HG02981 (cell line): ENCODE data around the gene POLH.
"Not testable (repeated sequence)": the region's sequence is repeated elsewhere in the genome, so short reads cannot be mapped to it uniquely, and the experiment has no call there.

Experiments
- ATAC-seq: cut with Tn5 transposase; IDR thresholded peaks from one replicate; pipeline ENCODE4 v1.9.1; 2021; ENCODE audit warnings: mild to moderate bottlenecking, moderate library complexity; ENCODE audit not compliant: unreplicated experiment

The POLH gene

GRCh38 chr6:43575772-43576551, at the start of gene POLH, which contains the start of gene XPO5:
POLH (plus strand) TSS chr6:43576185; CDS start chr6:43582320, 6,135 bp downstream.
XPO5 (minus strand) TSS chr6:43576038; CDS start chr6:43575864, 174 bp downstream.
- ATAC-seq = peak; percentile 88

GRCh38 chr6:43532201-43532600, 43.8 kb upstream of the POLH start:
- no peak for ATAC-seq

GRCh38 chr6:43538986-43539385, 37.0 kb upstream of the POLH start:
- not testable (repeated sequence) for ATAC-seq

- ATAC-seq = not testable (repeated sequence)
Observed at GRCh38 chr6:43539409-43539808, 36.6 kb upstream of the POLH start.

GRCh38 chr6:43540507-43540906, 35.5 kb upstream of the POLH start:
- no peak for ATAC-seq

GRCh38 chr6:43541774-43542471, 34.1 kb upstream of the POLH start:
- no peak for ATAC-seq

GRCh38 chr6:43544461-43544860, 31.5 kb upstream of the POLH start:
- ATAC-seq = no peak

- no peak for ATAC-seq
Observed at GRCh38 chr6:43547222-43547621, 28.8 kb upstream of the POLH start.

- not testable (repeated sequence) for ATAC-seq
Observed at GRCh38 chr6:43557620-43558019, 18.4 kb upstream of the POLH start.

- ATAC-seq = no peak
Observed at GRCh38 chr6:43559328-43559727, 16.7 kb upstream of the POLH start.

GRCh38 chr6:43570876-43571441, 5.0 kb upstream of the POLH start:
- ATAC-seq = no peak

- ATAC-seq = no peak
Observed at GRCh38 chr6:43572015-43572414, 4.0 kb upstream of the POLH start.

GRCh38 chr6:43575105-43575771, 747 bp upstream of the POLH start:
- ATAC-seq = no peak

- ATAC-seq = no peak
Observed at GRCh38 chr6:43578748-43579147, 2.8 kb downstream of the POLH start.

GRCh38 chr6:43579171-43579570, 3.2 kb downstream of the POLH start:
- ATAC-seq = no peak

- no peak for ATAC-seq
Observed at GRCh38 chr6:43582911-43583310, 6.9 kb downstream of the POLH start.

- no peak for ATAC-seq
Observed at GRCh38 chr6:43584892-43585570, 9.0 kb downstream of the POLH start.

GRCh38 chr6:43588194-43588593, 12.2 kb downstream of the POLH start:
- ATAC-seq = no peak

GRCh38 chr6:43589564-43589963, 13.6 kb downstream of the POLH start:
- ATAC-seq = not testable (repeated sequence)

GRCh38 chr6:43593938-43594337, 18.0 kb downstream of the POLH start:
- ATAC-seq = no peak

GRCh38 chr6:43600595-43600994, 24.6 kb downstream of the POLH start:
- ATAC-seq = no peak
